ENCODE results near the gene TBC1D9B. TPM values are rescaled to one million over a fixed set of nuclear protein-coding genes. Genes with fewer than 3 reads are reported as not detected.

The TBC1D9B gene
- total RNA-seq, 4 donors from 2014 or later, result 71.4 to 125 (median 100) TPM

- TF ChIP-seq CTCF (IDR thresholded peaks at IDR 0.05) (no peak), POLR2A (IDR thresholded peaks at IDR 0.05) (no peak)
- no peak overlapping the region for H3K4me3 ChIP-seq (ENCODE audit: low read depth, poor library complexity, severe bottlenecking)
- intact Hi-C loops (cut with DNase I; ENCODE audit: low total_unique reads), result no loop called here
- no peak for DNase-seq (ENCODE audit: low spot score in 2 of 2)
- WGBS, 2 donors, result 48 to 64% methylated on average over 11 of the region's 11 CpGs
Measured at GRCh38 chr5:179860301-179860700, 47.4 kb downstream of the TBC1D9B start.

- TF ChIP-seq POLR2A (IDR thresholded peaks at IDR 0.05) (no peak), CTCF (IDR thresholded peaks at IDR 0.05) (no peak)
- peak within 1 kb of the TSS; percentile 84 for H3K4me3 ChIP-seq (ENCODE audit: low read depth, poor library complexity, severe bottlenecking)
- DNase-seq (ENCODE audit: low spot score in 2 of 2), result peak; percentile 95 to 99
- intact Hi-C loops (cut with DNase I; ENCODE audit: low total_unique reads), result no loop called here
- whole genome bisulfite sequencing, 2 donors, result 0 to 2% methylated on average over 62 to 67 of the region's 90 CpGs
Measured at GRCh38 chr5:179858586-179859427, 48.9 kb downstream of the TBC1D9B start, which contains the start of gene MRNIP. Gene MRNIP, minus strand, starts transcription at chr5:179858817. Its CDS starts 21 bp downstream, at chr5:179858796.

GRCh38 chr5:179858241-179858585 lies 49.5 kb downstream of the TBC1D9B start:
- H3K4me3 ChIP-seq (ENCODE audit: low read depth, poor library complexity, severe bottlenecking), result peak overlapping the region; percentile 84
- intact Hi-C loops (cut with DNase I; ENCODE audit: low total_unique reads), result no loop called here
- TF ChIP-seq CTCF (IDR thresholded peaks at IDR 0.05) (no peak), POLR2A (IDR thresholded peaks at IDR 0.05) (no peak)
- DNase-seq (ENCODE audit: low spot score in 2 of 2), result no peak
- WGBS, 2 donors, result 0 to 1% methylated on average over 22 to 29 of the region's 32 CpGs

GRCh38 chr5:179854356-179854755 lies 53.3 kb downstream of the TBC1D9B start:
- DNase-seq (ENCODE audit: low spot score in 2 of 2), result no peak
- H3K4me3 ChIP-seq (ENCODE audit: low read depth, poor library complexity, severe bottlenecking), result no peak overlapping the region
- intact Hi-C loops (cut with DNase I; ENCODE audit: low total_unique reads), result no loop called here
- TF ChIP-seq CTCF (IDR thresholded peaks at IDR 0.05) (no peak), POLR2A (IDR thresholded peaks at IDR 0.05) (no peak)
- WGBS, 2 donors, result 88 to 89% methylated on average over 8 of the region's 8 CpGs

DNA sequence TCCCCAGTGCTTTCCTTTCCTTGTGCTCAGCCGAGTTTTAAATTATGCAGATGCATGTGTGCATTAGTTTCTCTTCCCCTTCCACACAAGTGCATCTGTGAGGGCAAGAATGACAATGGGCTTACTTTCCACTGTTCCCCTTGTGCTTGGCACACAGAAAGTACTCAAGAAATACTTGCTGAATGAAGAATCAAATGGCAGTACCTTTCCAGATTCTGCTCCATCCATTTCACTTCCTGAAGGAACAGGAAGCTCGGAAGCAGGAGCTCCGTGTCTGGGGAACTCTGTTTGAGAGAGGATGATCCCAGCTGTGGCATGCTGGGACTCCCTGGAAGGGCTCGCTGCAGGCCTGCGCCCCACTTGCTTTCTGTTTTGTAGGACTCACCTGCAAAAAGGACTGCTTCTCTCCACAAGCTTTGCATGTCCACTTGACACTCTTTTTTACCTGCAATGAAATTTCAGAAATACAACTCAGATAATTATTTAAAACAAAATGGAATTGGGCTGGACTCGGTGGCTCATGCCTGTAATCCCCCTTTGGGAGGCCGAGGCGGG lies 54.6 kb downstream of the TBC1D9B start:
- no peak for TF ChIP-seq POLR2A (IDR thresholded peaks at IDR 0.05)
- no peak for TF ChIP-seq CTCF (IDR thresholded peaks at IDR 0.05)
- intact Hi-C loops (cut with DNase I; ENCODE audit: low total_unique reads), result no loop called here
- DNase-seq (ENCODE audit: low spot score in 2 of 2), result no peak
- H3K4me3 ChIP-seq (ENCODE audit: low read depth, poor library complexity, severe bottlenecking), result no peak overlapping the region
- 85 to 86% methylated on average over 8 of the region's 8 CpGs for WGBS, 2 donors

Data from lower leg skin (tissue), 4 donors.